Progenitor cell of endocrine pancreas (in vitro differentiated cells): ENCODE results near the gene SFTPA1. TPM values are rescaled to one million over a fixed set of nuclear protein-coding genes. Genes with fewer than 3 reads are reported as not detected.
"Not testable (repeated sequence)": the region's sequence is repeated elsewhere in the genome, so short reads cannot be mapped to it uniquely, and the experiment has no call there.

Experiments used
- DNase-seq: peaks from one replicate; pipeline ENCODE4 v3.0.0; 2021; ENCODE audit warnings: low spot score; ENCODE audit not compliant: unreplicated experiment
- H3K27ac Mint-ChIP-seq: 2 replicates; pipeline ENCODE4 v1.8.0; 2021; ENCODE audit warnings: mild to moderate bottlenecking, moderate library complexity, mixed read lengths
- H3K27me3 Mint-ChIP-seq: 2 replicates; pipeline ENCODE4 v1.8.0; 2021; ENCODE audit warnings: mixed read lengths
- H3K36me3 Mint-ChIP-seq: 2 replicates; pipeline ENCODE4 v1.8.0; 2022; ENCODE audit warnings: mixed read lengths; ENCODE audit not compliant: insufficient read depth
- H3K4me1 Mint-ChIP-seq: 2 replicates; pipeline ENCODE4 v1.8.0; 2021; ENCODE audit warnings: low read depth, mixed read lengths
- H3K4me3 Mint-ChIP-seq: 2 replicates; pipeline ENCODE4 v1.8.0; 2021; ENCODE audit warnings: low read depth, mild to moderate bottlenecking, moderate library complexity, mixed read lengths
- H3K9me3 Mint-ChIP-seq: 2 replicates; pipeline ENCODE4 v1.8.0; 2021; ENCODE audit warnings: low read depth, mixed read lengths
- CTCF ChIP-seq: fragments of 200-600 bp; sonication (generic); IDR thresholded peaks from one replicate; pipeline ENCODE4 v1.5.0; 2021; ENCODE audit warnings: antibody characterized with exemption, mild to moderate bottlenecking; ENCODE audit not compliant: unreplicated experiment
- total RNA-seq: library from RNA; stranded (reverse); gene quantifications from 2 replicates; pipeline ENCODE4 v1.2.1, GENCODE V29; 2021

SFTPA1 gene
- total RNA-seq, 1 donor from 2014 or later: not detected

DNA sequence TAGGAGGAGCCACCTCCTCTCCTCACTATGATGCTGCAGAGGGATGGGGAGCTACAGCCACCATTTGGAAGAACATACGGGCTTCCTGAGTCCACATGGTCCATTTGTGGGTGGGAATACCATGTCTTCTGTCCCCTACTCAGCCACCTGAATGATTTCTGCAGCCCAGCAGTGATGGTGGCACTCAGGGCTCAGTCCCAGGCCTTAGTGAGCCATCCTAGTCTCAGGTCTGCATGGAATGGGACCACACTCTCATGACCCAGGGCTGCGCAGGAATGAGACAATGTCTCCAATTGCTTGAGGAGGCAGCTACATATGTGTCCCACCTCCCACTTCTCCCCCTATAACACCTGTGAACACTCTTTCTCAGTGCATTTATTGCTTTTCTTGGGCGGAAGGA, 4.8 kb downstream of the SFTPA1 start:
- no peaks in the 10 kb centered on the region for H3K9me3 Mint-ChIP-seq
- no peak for DNase-seq
- peaks cover 31% of the 10 kb centered on the region for H3K27me3 Mint-ChIP-seq
- H3K27ac Mint-ChIP-seq: no peak overlapping the region
- H3K4me3 Mint-ChIP-seq: no peak overlapping the region
- TF ChIP-seq CTCF: no peak
- H3K36me3 Mint-ChIP-seq: no peaks in the 10 kb centered on the region
- H3K4me1 Mint-ChIP-seq: no peaks in the 10 kb centered on the region

DNA sequence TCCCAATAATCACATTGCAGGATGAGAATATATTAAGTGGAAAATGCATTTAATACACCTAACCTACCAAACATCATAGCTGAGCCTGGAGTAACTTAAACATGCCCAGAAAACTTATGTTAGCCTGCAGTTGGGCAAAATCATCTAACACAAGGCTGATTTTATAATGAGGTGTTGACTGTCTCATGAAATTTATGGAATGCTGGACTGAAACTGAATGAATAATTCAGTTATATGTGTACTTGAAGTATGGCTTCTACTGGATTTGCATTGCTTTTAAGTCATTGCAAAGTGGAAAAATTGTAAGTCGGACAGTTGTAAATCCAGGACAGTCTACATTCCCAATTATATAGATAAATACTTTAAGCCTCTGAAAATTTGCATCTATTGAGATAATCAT, 5.4 kb downstream of the SFTPA1 start:
- no peaks in the 10 kb centered on the region for H3K4me1 Mint-ChIP-seq
- no peaks in the 10 kb centered on the region for H3K9me3 Mint-ChIP-seq
- H3K4me3 Mint-ChIP-seq: no peak overlapping the region
- H3K27me3 Mint-ChIP-seq: peaks cover 31% of the 10 kb centered on the region
- H3K36me3 Mint-ChIP-seq: no peaks in the 10 kb centered on the region
- no peak for TF ChIP-seq CTCF
- H3K27ac Mint-ChIP-seq: no peak overlapping the region
- DNase-seq: no peak

- H3K4me3 Mint-ChIP-seq, DNase-seq, H3K9me3 Mint-ChIP-seq, H3K4me1 Mint-ChIP-seq, H3K36me3 Mint-ChIP-seq, H3K27ac Mint-ChIP-seq, H3K27me3 Mint-ChIP-seq: not testable (repeated sequence)
Observed at GRCh38 chr10:79623663-79624062, 12.9 kb downstream of the SFTPA1 start.

- Mint-ChIP-seq H3K4me1 (peaks cover 2% of the 10 kb centered on the region), H3K4me3 (no peak overlapping the region), H3K9me3 (peaks cover 4% of the 10 kb centered on the region), H3K27ac (no peak overlapping the region), H3K27me3 (peaks cover 3% of the 10 kb centered on the region), H3K36me3 (no peaks in the 10 kb centered on the region)
- TF ChIP-seq CTCF: no peak
- DNase-seq: no peak
Observed at GRCh38 chr10:79627075-79627474, 16.3 kb downstream of the SFTPA1 start.

GRCh38 chr10:79628083-79628482, 17.3 kb downstream of the SFTPA1 start:
- H3K9me3 Mint-ChIP-seq: peaks cover 4% of the 10 kb centered on the region
- H3K36me3 Mint-ChIP-seq: no peaks in the 10 kb centered on the region
- H3K4me3 Mint-ChIP-seq: no peak overlapping the region
- TF ChIP-seq CTCF: no peak
- no peak for DNase-seq
- no peak overlapping the region for H3K27ac Mint-ChIP-seq
- H3K27me3 Mint-ChIP-seq: peaks cover 3% of the 10 kb centered on the region
- peaks cover 2% of the 10 kb centered on the region for H3K4me1 Mint-ChIP-seq

- Mint-ChIP-seq H3K27me3 (peaks cover 6% of the 10 kb centered on the region), H3K36me3 (no peaks in the 10 kb centered on the region), H3K9me3 (peaks cover 4% of the 10 kb centered on the region), H3K4me3 (no peak overlapping the region), H3K4me1 (peaks cover 2% of the 10 kb centered on the region), H3K27ac (no peak overlapping the region)
- no peak for DNase-seq
- TF ChIP-seq CTCF: no peak
Observed at GRCh38 chr10:79628988-79629954, 18.5 kb downstream of the SFTPA1 start.
